ENCODE data around the gene PGAP2. TPM values are rescaled to one million over a fixed set of nuclear protein-coding genes. Genes with fewer than 3 reads are reported as not detected.
A peak's percentile ranks its signal among the peaks of the same experiment; 100 is the strongest.

Gene PGAP2
- total and polyA plus RNA-seq, 10 of the 15 experiments (the other 5 are each of a cell fraction or from before 2014, with no cell fraction given) = 12.3 to 37.4 (median 31.9) TPM

GRCh38 chr11:3853899-3854659 is 45.7 kb downstream of the PGAP2 start (continued):
- TF ChIP-seq, protein P1, sequence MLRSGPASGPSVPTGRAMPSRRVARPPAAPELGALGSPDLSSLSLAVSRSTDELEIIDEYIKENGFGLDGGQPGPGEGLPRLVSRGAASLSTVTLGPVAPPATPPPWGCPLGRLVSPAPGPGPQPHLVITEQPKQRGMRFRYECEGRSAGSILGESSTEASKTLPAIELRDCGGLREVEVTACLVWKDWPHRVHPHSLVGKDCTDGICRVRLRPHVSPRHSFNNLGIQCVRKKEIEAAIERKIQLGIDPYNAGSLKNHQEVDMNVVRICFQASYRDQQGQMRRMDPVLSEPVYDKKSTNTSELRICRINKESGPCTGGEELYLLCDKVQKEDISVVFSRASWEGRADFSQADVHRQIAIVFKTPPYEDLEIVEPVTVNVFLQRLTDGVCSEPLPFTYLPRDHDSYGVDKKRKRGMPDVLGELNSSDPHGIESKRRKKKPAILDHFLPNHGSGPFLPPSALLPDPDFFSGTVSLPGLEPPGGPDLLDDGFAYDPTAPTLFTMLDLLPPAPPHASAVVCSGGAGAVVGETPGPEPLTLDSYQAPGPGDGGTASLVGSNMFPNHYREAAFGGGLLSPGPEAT (IDR thresholded peaks at IDR 0.05; ENCODE audit: low read depth) = no peak
- TF ChIP-seq IKZF2 (IDR thresholded peaks at IDR 0.05) = 0 out of 4 replicates have a peak, but pooled peaks of 1 of the 2 experiments have one; percentile 39
- TF ChIP-seq PAX8 (IDR thresholded peaks at IDR 0.05) = no peak
- no peak for TF ChIP-seq BCL11A (IDR thresholded peaks at IDR 0.05; ENCODE audit: low read depth, low read length)
- no peak for TF ChIP-seq ETV6 (conservative IDR thresholded peaks at IDR 0.05 in 1 of 2, IDR thresholded peaks at IDR 0.05 in 1 of 2; ENCODE audit: borderline replicate concordance in 1 of 2, low read depth in 1 of 2)
- no peak for TF ChIP-seq JUNB (IDR thresholded peaks at IDR 0.05)
- no peak for TF ChIP-seq HSF1 (IDR thresholded peaks at IDR 0.05; ENCODE audit: low read depth, low read length)
- TF ChIP-seq KAT2A (conservative IDR thresholded peaks at IDR 0.05; ENCODE audit: control insufficient read depth, low read depth, low read length) = no peak
- no peak for TF ChIP-seq SKIL (IDR thresholded peaks at IDR 0.05; ENCODE audit: low read depth, poor library complexity, severe bottlenecking)
- no peak for TF ChIP-seq CHD4 (IDR thresholded peaks at IDR 0.05)
- no peak for TF ChIP-seq STAT3 (IDR thresholded peaks at IDR 0.05; ENCODE audit: low read depth, low read length)
- TF ChIP-seq ZNF274 (IDR thresholded peaks at IDR 0.05; ENCODE audit: insufficient read depth, insufficient read length) = no peak
- peak; percentile 88 for TF ChIP-seq PKNOX1 (IDR thresholded peaks at IDR 0.05)
- peak; percentile 41; the same call in 1 of the 2 replicates for TF ChIP-seq MXI1 (IDR thresholded peaks at IDR 0.05; ENCODE audit: low read depth, low read length)
- TF ChIP-seq, protein P2, sequence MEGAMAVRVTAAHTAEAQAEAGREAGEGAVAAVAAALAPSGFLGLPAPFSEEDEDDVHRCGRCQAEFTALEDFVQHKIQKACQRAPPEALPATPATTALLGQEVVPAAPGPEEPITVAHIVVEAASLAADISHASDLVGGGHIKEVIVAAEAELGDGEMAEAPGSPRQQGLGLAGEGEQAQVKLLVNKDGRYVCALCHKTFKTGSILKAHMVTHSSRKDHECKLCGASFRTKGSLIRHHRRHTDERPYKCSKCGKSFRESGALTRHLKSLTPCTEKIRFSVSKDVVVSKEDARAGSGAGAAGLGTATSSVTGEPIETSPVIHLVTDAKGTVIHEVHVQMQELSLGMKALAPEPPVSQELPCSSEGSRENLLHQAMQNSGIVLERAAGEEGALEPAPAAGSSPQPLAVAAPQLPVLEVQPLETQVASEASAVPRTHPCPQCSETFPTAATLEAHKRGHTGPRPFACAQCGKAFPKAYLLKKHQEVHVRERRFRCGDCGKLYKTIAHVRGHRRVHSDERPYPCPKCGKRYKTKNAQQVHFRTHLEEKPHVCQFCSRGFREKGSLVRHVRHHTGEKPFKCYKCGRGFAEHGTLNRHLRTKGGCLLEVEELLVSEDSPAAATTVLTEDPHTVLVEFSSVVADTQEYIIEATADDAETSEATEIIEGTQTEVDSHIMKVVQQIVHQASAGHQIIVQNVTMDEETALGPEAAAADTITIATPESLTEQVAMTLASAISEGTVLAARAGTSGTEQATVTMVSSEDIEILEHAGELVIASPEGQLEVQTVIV (IDR thresholded peaks at IDR 0.05; ENCODE audit: borderline replicate concordance, partially characterized antibody) = no peak
- no peak for TF ChIP-seq GABPA (IDR thresholded peaks at IDR 0.05; ENCODE audit: low read depth)
- TF ChIP-seq, protein P3, sequence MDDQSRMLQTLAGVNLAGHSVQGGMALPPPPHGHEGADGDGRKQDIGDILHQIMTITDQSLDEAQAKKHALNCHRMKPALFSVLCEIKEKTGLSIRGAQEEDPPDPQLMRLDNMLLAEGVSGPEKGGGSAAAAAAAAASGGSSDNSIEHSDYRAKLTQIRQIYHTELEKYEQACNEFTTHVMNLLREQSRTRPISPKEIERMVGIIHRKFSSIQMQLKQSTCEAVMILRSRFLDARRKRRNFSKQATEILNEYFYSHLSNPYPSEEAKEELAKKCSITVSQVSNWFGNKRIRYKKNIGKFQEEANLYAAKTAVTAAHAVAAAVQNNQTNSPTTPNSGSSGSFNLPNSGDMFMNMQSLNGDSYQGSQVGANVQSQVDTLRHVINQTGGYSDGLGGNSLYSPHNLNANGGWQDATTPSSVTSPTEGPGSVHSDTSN (IDR thresholded peaks at IDR 0.05; ENCODE audit: insufficient replicate concordance, low read depth, low read length) = peak; percentile 66
- peak; percentile 55; the same call in 1 of the 2 replicates for TF ChIP-seq PML (IDR thresholded peaks at IDR 0.05; ENCODE audit: low read length)
- peak; percentile 87 for TF ChIP-seq POLR2AphosphoS5 (IDR thresholded peaks at IDR 0.05; ENCODE audit: low read length)

Data from GM12878 (cell line).